Activated CD8-positive, alpha-beta memory T cell treated with anti-CD3 and anti-CD28 coated beads, Interleukin-2, amount 50 U/mL, for 24 hours (primary cell): ENCODE data around the gene KLHDC7B.

Experiments used
- DNase-seq: peaks from one replicate; pipeline ENCODE4 v3.0.0-alpha.2; 2020; ENCODE audit errors: extremely low read depth

KLHDC7B gene

GRCh38 chr22:50595189-50595588 lies 49.5 kb downstream of the KLHDC7B start:
- no peak for DNase-seq

DNA sequence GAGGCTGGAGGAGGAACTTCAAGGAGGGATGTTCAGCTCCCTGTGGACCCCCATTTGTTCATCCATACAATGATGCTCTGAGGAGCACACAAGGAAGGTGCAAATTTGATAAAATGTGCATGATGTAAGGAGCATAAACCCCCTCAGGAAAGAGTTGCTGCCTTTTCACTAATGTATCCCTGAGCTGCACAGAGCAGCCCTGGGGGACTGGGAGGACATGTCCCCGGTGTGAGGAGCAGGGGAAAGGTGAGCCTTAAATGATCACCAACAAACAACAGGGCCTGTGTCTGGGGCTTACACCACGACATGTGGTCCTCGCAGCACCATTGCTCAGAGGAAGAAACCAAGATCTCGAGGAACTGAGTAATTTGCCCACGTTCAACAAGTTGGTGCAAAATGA lies 51.4 kb downstream of the KLHDC7B start:
- DNase-seq = no peak

DNA sequence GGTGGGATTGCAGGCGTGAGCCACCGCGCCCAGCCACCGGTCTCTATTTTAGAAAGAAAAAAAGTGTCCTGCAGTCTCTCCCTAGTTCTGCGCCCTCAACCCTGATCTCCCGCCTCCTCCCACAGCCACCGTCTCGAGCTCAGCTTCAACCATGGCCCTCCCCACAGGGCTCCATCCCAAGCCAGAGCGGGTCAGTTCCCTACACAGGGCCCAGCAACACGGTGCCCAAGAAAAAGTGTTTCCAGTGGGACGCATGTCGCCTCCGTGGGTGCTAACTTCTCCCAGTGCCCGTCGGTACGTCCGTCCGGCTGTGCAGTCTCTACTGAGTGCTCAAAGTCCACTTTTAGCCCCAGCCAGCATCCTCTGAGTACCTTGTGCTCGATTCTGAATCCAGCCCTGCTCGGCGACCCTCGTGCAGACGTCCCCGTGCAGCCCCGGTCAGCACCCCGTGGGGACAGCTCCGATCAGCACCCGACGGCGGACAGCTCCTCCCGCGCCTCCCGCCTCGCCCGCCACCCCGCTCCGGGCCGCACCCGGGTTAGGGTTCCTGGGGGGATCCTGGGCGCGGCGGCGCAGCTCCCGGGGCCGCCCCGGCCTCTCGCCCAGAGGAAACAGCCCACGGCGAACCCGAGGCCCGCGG lies 54.2 kb downstream of the KLHDC7B start:
- DNase-seq = no peak

DNA sequence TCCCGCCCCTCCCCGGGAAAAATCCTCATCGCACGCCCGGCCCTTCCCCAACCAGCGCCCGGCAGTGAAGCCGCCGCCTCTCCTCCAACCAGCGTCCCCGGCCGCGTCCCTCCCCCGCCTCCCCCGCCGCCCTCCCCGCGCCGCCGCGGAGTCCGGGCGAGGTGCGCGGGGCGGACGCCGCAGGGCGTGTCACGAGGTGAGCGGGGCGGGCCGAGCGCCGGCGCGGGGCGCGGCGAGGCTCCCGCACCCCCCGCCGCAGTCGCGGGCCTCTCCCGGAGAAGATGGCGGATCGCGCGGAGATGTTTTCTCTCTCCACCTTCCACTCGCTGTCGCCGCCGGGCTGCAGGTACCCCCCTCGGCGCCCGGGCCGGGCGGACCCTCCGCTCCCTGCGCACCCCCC lies 54.8 kb downstream of the KLHDC7B start, which contains the start of gene MAPK8IP2:
TSS of gene MAPK8IP2 (plus strand) at position 256 of the 400 bp plus-strand sequence. CDS start at position 282, 26 bp downstream.
- DNase-seq = no peak
